GM06990 (cell line): ENCODE results near the gene MYL7.

ENCODE experiments used
- DNase-seq: peaks from one replicate; pipeline ENCODE4 v3.0.0-alpha.2; 2011; ENCODE audit not compliant: insufficient read length; ENCODE audit errors: extremely low read depth
- H3K27me3 ChIP-seq: replicated peaks from 2 replicates; pipeline ENCODE4 v1.6.0; 2011; ENCODE audit warnings: low read length; ENCODE audit not compliant: control insufficient read depth, insufficient read depth
- H3K36me3 ChIP-seq: 2 replicates; pipeline ENCODE4 v1.5.1; 2011; ENCODE audit warnings: low read length; ENCODE audit not compliant: control insufficient read depth, insufficient read depth
- H3K4me3 ChIP-seq: replicated peaks from 2 replicates; pipeline ENCODE4 v1.5.1; 2011; ENCODE audit warnings: low read depth, mild to moderate bottlenecking, control low read depth, low read length
- CTCF ChIP-seq: IDR thresholded peaks from 2 replicates; pipeline ENCODE4 v1.5.1; 2011; ENCODE audit warnings: low read length, control low read depth, mild to moderate bottlenecking, inconsistent platforms; ENCODE audit not compliant: insufficient read depth, poor library complexity, severe bottlenecking

The MYL7 gene

GRCh38 chr7:44106311-44107065, 34.6 kb downstream of the MYL7 start:
- TF ChIP-seq CTCF: no peak
- DNase-seq: no peak
- H3K36me3 ChIP-seq: no peaks in the 10 kb centered on the region
- no peak overlapping the region for H3K4me3 ChIP-seq
- peaks cover 4% of the 10 kb centered on the region for H3K27me3 ChIP-seq

GRCh38 chr7:44105832-44106231, 35.3 kb downstream of the MYL7 start:
- no peak for DNase-seq
- Histone ChIP-seq H3K4me3 (no peak overlapping the region), H3K36me3 (no peaks in the 10 kb centered on the region), H3K27me3 (peaks cover 4% of the 10 kb centered on the region)
- no peak for TF ChIP-seq CTCF

GRCh38 chr7:44104860-44105771, 36.0 kb downstream of the MYL7 start:
- H3K27me3 ChIP-seq: peaks cover 4% of the 10 kb centered on the region
- no peak for TF ChIP-seq CTCF
- no peak for DNase-seq
- H3K36me3 ChIP-seq: no peaks in the 10 kb centered on the region
- no peak overlapping the region for H3K4me3 ChIP-seq

- peaks cover 4% of the 10 kb centered on the region for H3K27me3 ChIP-seq
- TF ChIP-seq CTCF: no peak
- H3K36me3 ChIP-seq: no peaks in the 10 kb centered on the region
- DNase-seq: no peak
- H3K4me3 ChIP-seq: no peak within 1 kb of the TSS
These were observed 36.9 kb downstream of the MYL7 start, which contains the start of gene AEBP1 for GRCh38 chr7:44103923-44104859. AEBP1 (plus strand) TSS chr7:44104345; CDS start chr7:44104666, 321 bp downstream.

- no peak for DNase-seq
- Histone ChIP-seq H3K36me3 (no peaks in the 10 kb centered on the region), H3K27me3 (peaks cover 4% of the 10 kb centered on the region), H3K4me3 (no peak overlapping the region)
- TF ChIP-seq CTCF: no peak
These were observed 37.6 kb downstream of the MYL7 start for GRCh38 chr7:44103566-44103922.
